HG03060 (cell line): ENCODE results near the gene ISCA2.
A peak's percentile ranks its signal among the peaks of the same experiment; 100 is the strongest.
"Not testable (repeated sequence)": the region's sequence is repeated elsewhere in the genome, so short reads cannot be mapped to it uniquely, and the experiment has no call there.

Experiments used
- ATAC-seq: cut with Tn5 transposase; IDR thresholded peaks from one replicate; pipeline ENCODE4 v1.9.1; 2021; ENCODE audit warnings: low read depth, moderate number of reproducible peaks; ENCODE audit not compliant: unreplicated experiment

ISCA2 gene, protein sequence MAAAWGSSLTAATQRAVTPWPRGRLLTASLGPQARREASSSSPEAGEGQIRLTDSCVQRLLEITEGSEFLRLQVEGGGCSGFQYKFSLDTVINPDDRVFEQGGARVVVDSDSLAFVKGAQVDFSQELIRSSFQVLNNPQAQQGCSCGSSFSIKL

GRCh38 chr14:74493343-74494261, at the start of gene ISCA2:
Gene ISCA2, plus strand, starts transcription at chr14:74493765. Its CDS starts 10 bp downstream, at chr14:74493775.
- ATAC-seq: peak; percentile 82

DNA sequence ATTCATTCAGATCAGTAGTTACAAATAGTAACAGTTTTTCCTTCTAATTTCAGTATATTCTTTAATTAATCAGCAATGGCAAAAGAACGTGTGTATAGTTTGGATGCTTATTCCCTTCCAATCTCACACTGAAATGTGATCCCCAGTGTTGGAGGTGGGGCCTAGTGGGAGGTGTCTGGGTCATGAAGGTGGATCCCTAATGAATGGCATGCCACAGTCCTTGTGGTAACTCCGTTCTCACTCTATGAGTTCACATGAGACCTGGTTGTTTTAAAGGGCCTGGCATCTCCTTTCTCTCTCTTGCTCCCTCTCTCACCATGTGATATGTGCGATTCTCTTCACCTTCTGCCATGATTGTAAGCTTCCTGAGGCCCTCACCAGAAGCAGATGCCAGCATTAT, 48.7 kb upstream of the ISCA2 start:
- ATAC-seq: no peak

GRCh38 chr14:74454397-74454796, 39.2 kb upstream of the ISCA2 start:
- not testable (repeated sequence) for ATAC-seq

- no peak for ATAC-seq
Observed at GRCh38 chr14:74456684-74457564, 36.6 kb upstream of the ISCA2 start.

GRCh38 chr14:74457565-74457895, 36.0 kb upstream of the ISCA2 start:
- no peak for ATAC-seq

- no peak for ATAC-seq
Observed at GRCh38 chr14:74459289-74459946, 34.1 kb upstream of the ISCA2 start.

DNA sequence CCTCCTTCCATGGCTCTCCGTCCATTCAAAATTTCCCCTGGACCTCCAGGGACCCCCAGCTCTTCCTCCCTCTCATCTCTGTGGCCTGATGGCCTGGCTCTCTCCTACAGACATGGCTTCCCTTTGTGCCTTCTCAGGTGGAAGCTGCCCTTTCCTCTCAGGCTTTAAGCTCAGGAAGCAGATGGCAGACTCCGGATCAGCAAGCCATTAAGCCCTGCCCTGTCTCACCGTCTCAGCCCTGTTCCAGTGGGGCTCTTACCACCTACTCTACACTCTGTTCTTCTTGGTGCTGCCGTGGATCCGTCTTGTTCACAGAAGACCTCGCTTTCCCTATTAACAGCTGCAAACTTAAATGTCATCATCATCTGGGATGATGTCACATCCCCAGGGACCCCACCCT, 33.6 kb upstream of the ISCA2 start:
- no peak for ATAC-seq

DNA sequence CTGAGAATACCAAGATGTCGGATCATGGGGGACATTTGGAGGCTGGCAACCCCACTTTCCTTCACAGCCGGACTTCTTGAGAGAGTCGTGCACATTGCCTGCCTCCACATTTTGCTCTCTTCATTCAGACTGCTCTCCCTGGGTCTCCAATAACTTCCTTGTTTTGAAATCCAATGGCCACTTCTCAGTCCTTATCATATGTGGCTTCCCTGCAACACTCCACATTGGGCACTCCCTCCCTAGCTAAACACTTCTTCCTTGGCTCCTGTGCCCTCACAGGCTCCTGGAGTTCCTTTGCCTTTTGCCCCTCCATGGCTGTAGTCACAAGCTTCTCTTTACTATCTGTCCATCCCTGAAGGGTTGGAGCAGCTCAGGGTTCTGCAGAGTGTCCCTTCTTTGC, 30.6 kb upstream of the ISCA2 start:
- no peak for ATAC-seq

- ATAC-seq: no peak
Observed at GRCh38 chr14:74463697-74464096, 29.9 kb upstream of the ISCA2 start.

GRCh38 chr14:74464785-74465184, 28.8 kb upstream of the ISCA2 start:
- no peak for ATAC-seq

- no peak for ATAC-seq
Observed at GRCh38 chr14:74465335-74465734, 28.2 kb upstream of the ISCA2 start.

GRCh38 chr14:74468513-74468912, 25.1 kb upstream of the ISCA2 start:
- no peak for ATAC-seq

- ATAC-seq: no peak
Observed at GRCh38 chr14:74469548-74470518, 23.7 kb upstream of the ISCA2 start.

DNA sequence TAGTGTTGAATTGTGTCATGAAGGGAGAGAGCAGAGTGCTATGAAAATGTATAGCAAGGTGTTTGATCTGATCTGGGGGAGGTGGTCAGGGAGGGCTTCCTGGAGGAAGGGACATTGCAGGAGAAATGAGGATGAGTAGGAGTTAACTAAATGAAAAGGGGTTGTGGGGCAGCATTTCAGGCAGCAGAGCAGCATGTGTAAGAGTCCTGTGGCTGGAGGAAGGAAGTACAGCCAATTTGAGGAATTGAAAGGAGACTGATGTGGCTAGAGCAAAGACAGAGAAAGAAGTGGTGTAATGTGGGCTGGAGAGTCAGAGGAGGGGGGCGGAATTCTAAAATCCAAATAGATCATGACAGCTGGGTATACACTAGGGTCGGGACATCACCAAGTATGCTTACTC, 21.0 kb upstream of the ISCA2 start:
- ATAC-seq: no peak

DNA sequence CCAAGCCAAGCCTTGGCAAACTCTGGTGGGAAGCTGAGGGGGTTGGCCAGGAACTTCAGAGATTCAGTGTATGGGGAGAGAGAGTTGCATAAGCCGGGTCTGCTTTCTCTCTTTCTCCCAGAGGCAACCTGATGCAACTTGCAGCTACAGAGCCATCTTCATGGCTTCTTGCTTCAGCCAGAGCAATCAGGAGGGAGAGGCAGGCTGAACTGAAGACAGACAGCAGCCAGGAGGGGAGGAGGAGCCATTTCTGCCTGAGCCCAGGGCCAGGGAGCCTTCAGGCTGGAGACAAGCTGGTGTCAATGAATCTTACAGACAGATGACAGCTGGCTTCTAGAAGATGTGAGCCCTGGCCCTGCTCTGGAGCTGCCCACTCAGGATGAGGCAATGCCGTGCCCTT, 19.2 kb upstream of the ISCA2 start:
- no peak for ATAC-seq

DNA sequence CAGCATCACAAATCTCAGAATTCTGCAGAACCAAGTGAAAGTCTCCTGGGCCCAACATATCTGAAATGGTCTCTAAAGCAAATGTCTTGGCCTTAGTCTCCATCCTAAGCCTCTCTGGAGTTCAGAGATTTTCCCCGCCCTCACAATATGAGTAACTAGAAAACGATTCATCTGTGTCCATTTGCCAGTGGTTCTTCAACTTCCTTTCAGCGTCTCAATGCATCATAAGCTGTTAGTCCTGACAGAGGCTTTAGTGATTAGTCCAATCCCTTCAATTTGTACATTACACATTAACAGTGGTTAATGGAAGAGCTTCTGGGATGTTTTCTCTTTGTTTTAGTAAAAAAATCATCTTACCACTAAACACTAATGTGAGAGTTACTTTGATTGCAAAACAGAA, 17.9 kb upstream of the ISCA2 start:
- no peak for ATAC-seq

DNA sequence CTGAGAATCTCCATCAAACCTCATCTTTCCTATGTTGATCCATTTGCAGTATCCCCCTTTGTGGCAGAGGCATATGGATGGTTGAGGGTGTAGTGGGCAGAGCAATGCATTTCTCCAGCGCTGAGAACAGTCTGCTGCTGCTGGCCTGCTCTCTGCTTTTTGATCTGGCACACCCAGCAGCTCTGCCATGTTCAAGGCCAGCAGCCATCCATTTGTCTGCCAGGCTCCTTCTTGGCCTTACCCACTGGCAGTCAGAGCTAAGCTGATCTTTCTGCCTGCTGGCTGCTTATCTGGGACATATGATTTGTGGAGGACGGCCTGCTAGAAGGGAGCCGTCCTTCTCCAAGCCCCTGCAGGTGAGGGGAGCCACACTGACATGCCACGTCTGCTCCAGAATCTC, 17.5 kb upstream of the ISCA2 start:
- ATAC-seq: no peak

DNA sequence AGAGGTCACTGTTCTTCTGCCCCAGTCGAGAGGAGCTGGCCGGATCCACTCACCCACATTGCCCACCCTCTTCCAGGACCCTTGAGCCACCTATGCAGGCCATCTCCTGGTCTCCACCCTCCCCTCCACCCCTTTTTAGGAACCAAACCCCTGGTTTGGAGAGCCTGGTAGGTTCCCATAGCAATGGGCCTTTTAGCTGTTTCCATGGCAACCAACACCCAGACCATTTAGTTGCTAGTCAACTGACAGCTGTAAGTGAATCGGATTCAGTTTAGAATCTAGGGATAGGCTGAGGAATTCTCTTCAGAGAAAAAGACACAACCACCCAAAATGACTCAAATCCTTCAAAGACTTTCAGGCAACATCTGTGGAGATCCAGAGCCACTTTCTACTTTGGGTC, 17.0 kb upstream of the ISCA2 start:
- ATAC-seq: no peak

DNA sequence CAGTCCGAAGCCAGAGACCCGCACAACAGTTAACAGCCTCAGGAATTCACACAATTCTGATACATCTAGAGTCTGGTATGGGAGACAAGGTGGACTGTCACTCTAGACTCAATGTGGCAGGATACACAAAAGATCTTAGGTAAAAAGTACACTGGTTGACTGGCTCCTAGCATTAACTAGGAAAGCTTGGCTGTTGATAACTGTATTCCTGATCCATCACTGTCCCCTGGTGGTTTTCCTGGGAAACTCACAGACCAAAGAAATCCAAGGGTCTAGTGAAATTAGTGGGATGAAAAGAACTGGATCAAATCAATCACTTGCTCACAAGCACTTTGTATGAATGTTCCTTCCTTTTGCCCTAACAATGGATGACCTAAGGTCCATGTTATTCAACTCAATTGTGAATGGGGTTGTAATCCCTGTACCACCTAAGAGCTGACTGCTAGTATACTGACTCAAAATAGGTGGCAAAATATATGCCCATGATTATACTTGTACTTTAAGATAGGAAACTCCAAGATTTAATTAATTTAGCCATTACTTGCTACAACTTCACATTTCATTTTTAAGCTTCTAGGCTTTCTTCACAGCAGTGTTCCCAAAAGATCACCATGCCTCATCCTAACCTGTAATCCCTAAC, 14.4 kb upstream of the ISCA2 start:
- ATAC-seq: no peak
